Testis (tissue), 2 donors: Measurements from ENCODE around the gene EIPR1.
"Not testable (repeated sequence)": the region's sequence is repeated elsewhere in the genome, so short reads cannot be mapped to it uniquely, and the experiment has no call there.

Experiments
- CTCF ChIP-seq, 3 experiments: fragments of 450-650 bp in 2 of 3; fragments of 200-600 bp in 1 of 3; sonication (generic) in 1 of 3; IDR thresholded peaks; one replicate each; pipeline ENCODE4 v1.5.1; 2016 to 2019; ENCODE audit warnings: antibody characterized with exemption in 3 of 3, mild to moderate bottlenecking in 2 of 3, moderate library complexity in 1 of 3
- POLR2A ChIP-seq: fragments of 450-650 bp; IDR thresholded peaks from one replicate; pipeline ENCODE4 v1.6.1; 2017; ENCODE audit warnings: antibody characterized with exemption, mild to moderate bottlenecking, moderate library complexity

- TF ChIP-seq CTCF (IDR thresholded peaks at IDR 0.05); POLR2A: not testable (repeated sequence)
These were observed 196.8 kb downstream of the EIPR1 start for GRCh38 chr2:3180909-3181221.
